GM12875 (cell line): ENCODE data around the gene F2RL1.
A peak's percentile ranks its signal among the peaks of the same experiment; 100 is the strongest.

Source experiments
- H3K4me3 ChIP-seq: one replicate; pipeline ENCODE4 v1.5.1; 2011; ENCODE audit warnings: low read depth, low read length, control low read depth
- CTCF ChIP-seq: IDR thresholded peaks from 2 replicates; pipeline ENCODE4 v1.5.1; 2011; ENCODE audit warnings: low read depth, mild to moderate bottlenecking, control low read depth, inconsistent platforms, low read length, moderate library complexity, borderline replicate concordance; ENCODE audit not compliant: insufficient read depth

F2RL1 gene

GRCh38 chr5:76867038-76867437, 48.2 kb downstream of the F2RL1 start:
- TF ChIP-seq CTCF, result no peak
- no peak overlapping the region for H3K4me3 ChIP-seq

GRCh38 chr5:76867827-76868693, 49.2 kb downstream of the F2RL1 start:
- no peak overlapping the region for H3K4me3 ChIP-seq
- TF ChIP-seq CTCF, result peak; percentile 66; the same call in 1 of the 2 replicates

- no peak for TF ChIP-seq CTCF
- no peak overlapping the region for H3K4me3 ChIP-seq
Observed at GRCh38 chr5:76870046-76870445, 51.2 kb downstream of the F2RL1 start.

GRCh38 chr5:76874088-76874581, 55.3 kb downstream of the F2RL1 start:
- no peak overlapping the region for H3K4me3 ChIP-seq

More at GRCh38 chr5:76874088-76874581, 55.3 kb downstream of the F2RL1 start:
- no peak for TF ChIP-seq CTCF
